Karpas-422 (cell line): ENCODE data around the gene PANK4. TPM values are rescaled to one million over a fixed set of nuclear protein-coding genes. Genes with fewer than 3 reads are reported as not detected.

Experiments used
- DNase-seq: peaks from one replicate; pipeline ENCODE4 v3.0.0-alpha.2; 2015
- H2AFZ ChIP-seq: fragments of 200-600 bp; sonication (generic); 2 replicates; pipeline ENCODE4 v1.6.1; 2014; ENCODE audit warnings: antibody characterized with exemption, low read length, mixed read lengths
- H3K27ac ChIP-seq: fragments of 200-600 bp; sonication (generic); 2 replicates; pipeline ENCODE4 v1.5.1; 2014; ENCODE audit warnings: mild to moderate bottlenecking, low read length, moderate library complexity
- H3K27me3 ChIP-seq: fragments of 200-600 bp; sonication (generic); 2 replicates; pipeline ENCODE4 v1.6.1; 2014; ENCODE audit warnings: low read length, mixed read lengths
- H3K36me3 ChIP-seq: fragments of 200-600 bp; sonication (generic); 2 replicates; pipeline ENCODE4 v1.6.1; 2014; ENCODE audit warnings: low read length, mixed read lengths; ENCODE audit not compliant: insufficient read depth
- H3K4me1 ChIP-seq: fragments of 200-600 bp; sonication (generic); 2 replicates; pipeline ENCODE4 v1.6.1; 2014; ENCODE audit warnings: mild to moderate bottlenecking, low read length, mixed read lengths
- H3K4me2 ChIP-seq: fragments of 200-600 bp; sonication (generic); 2 replicates; pipeline ENCODE4 v1.6.1; 2014; ENCODE audit warnings: low read length, low read depth, mild to moderate bottlenecking; ENCODE audit not compliant: poor library complexity, severe bottlenecking
- H3K4me3 ChIP-seq: fragments of 200-600 bp; sonication (generic); 2 replicates; pipeline ENCODE4 v1.5.1; 2014; ENCODE audit warnings: mild to moderate bottlenecking, antibody characterized with exemption, low read length, mixed read lengths
- H3K79me2 ChIP-seq: fragments of 200-600 bp; sonication (generic); 2 replicates; pipeline ENCODE4 v1.6.1; 2014; ENCODE audit warnings: mild to moderate bottlenecking, low read length, mixed read lengths
- H3K9ac ChIP-seq: fragments of 200-600 bp; sonication (generic); 2 replicates; pipeline ENCODE4 v1.6.0; 2014; ENCODE audit warnings: low read length
- H3K9me2 ChIP-seq: fragments of 200-600 bp; sonication (generic), shearing (Covaris generic); replicated peaks from 2 replicates; pipeline ENCODE4 v1.6.0; 2014; ENCODE audit warnings: mild to moderate bottlenecking, low read length, moderate library complexity; ENCODE audit not compliant: insufficient read depth
- H3K9me3 ChIP-seq: fragments of 300-700, 200-600 bp; sonication (generic); 2 replicates; pipeline ENCODE4 v1.6.1; 2014; ENCODE audit warnings: low read length, mixed read lengths
- H4K20me1 ChIP-seq: fragments of 200-600 bp; sonication (generic); 2 replicates; pipeline ENCODE4 v1.6.1; 2014; ENCODE audit warnings: mild to moderate bottlenecking, antibody characterized with exemption, low read length, low read depth; ENCODE audit not compliant: insufficient read depth
- total RNA-seq: library from RNA; depleted of rRNA; stranded (reverse); fragments of >200 nt; shearing (Covaris generic); gene quantifications from 2 replicates; pipeline ENCODE4 v1.2.3, GENCODE V29; 2014; ENCODE audit warnings: low replicate concordance

PANK4 gene
- total RNA-seq, 1 experiment from 2014 or later = 25.1 TPM

- H3K9me2 ChIP-seq = no peaks in the 10 kb centered on the region
- H3K36me3 ChIP-seq = no peaks in the 10 kb centered on the region
- H3K79me2 ChIP-seq = no peaks in the 10 kb centered on the region
- H3K4me3 ChIP-seq = no peak overlapping the region
- H3K27me3 ChIP-seq = no peaks in the 10 kb centered on the region
- no peak overlapping the region for H2AFZ ChIP-seq
- no peaks in the 10 kb centered on the region for H3K4me1 ChIP-seq
- H3K9me3 ChIP-seq = no peaks in the 10 kb centered on the region
- no peak overlapping the region for H3K4me2 ChIP-seq
- peaks cover 9% of the 10 kb centered on the region; the same call in 1 of the 2 replicates for H4K20me1 ChIP-seq
- H3K9ac ChIP-seq = no peak overlapping the region
- no peak overlapping the region for H3K27ac ChIP-seq
- no peak for DNase-seq
Measured at GRCh38 chr1:2510366-2511155, 15.8 kb downstream of the PANK4 start.

- Histone ChIP-seq H2AFZ (no peak overlapping the region), H3K9me3 (no peaks in the 10 kb centered on the region), H3K9ac (no peak overlapping the region), H3K27me3 (no peaks in the 10 kb centered on the region), H3K36me3 (no peaks in the 10 kb centered on the region), H3K4me1 (no peaks in the 10 kb centered on the region), H3K27ac (no peak overlapping the region), H4K20me1 (peaks cover 9% of the 10 kb centered on the region; the same call in 1 of the 2 replicates), H3K4me2 (no peak overlapping the region), H3K79me2 (no peaks in the 10 kb centered on the region), H3K4me3 (no peak overlapping the region), H3K9me2 (no peaks in the 10 kb centered on the region)
- no peak for DNase-seq
Measured at GRCh38 chr1:2509589-2509988, 16.8 kb downstream of the PANK4 start.

- Histone ChIP-seq H2AFZ (no peak overlapping the region), H3K27ac (no peak overlapping the region), H3K4me3 (no peak overlapping the region), H3K4me2 (no peak overlapping the region), H3K9me2 (no peaks in the 10 kb centered on the region), H3K9ac (no peak overlapping the region), H3K79me2 (no peaks in the 10 kb centered on the region), H3K9me3 (no peaks in the 10 kb centered on the region), H3K36me3 (no peaks in the 10 kb centered on the region), H3K4me1 (no peaks in the 10 kb centered on the region), H4K20me1 (peaks cover 9% of the 10 kb centered on the region; the same call in 1 of the 2 replicates), H3K27me3 (no peaks in the 10 kb centered on the region)
- no peak for DNase-seq
Measured at GRCh38 chr1:2508751-2509150, 17.6 kb downstream of the PANK4 start.

- Histone ChIP-seq H3K9me3 (no peaks in the 10 kb centered on the region), H3K27me3 (no peaks in the 10 kb centered on the region), H3K9me2 (no peaks in the 10 kb centered on the region), H3K79me2 (no peaks in the 10 kb centered on the region), H3K4me2 (no peak overlapping the region), H4K20me1 (peaks cover 9% of the 10 kb centered on the region; the same call in 1 of the 2 replicates), H3K4me3 (no peak overlapping the region), H3K36me3 (no peaks in the 10 kb centered on the region), H3K27ac (no peak overlapping the region), H3K9ac (no peak overlapping the region), H3K4me1 (no peaks in the 10 kb centered on the region), H2AFZ (no peak overlapping the region)
- DNase-seq = no peak
Measured at GRCh38 chr1:2508180-2508579, 18.2 kb downstream of the PANK4 start.

GRCh38 chr1:2507744-2508155 lies 18.6 kb downstream of the PANK4 start:
- H3K79me2 ChIP-seq = no peaks in the 10 kb centered on the region
- no peak overlapping the region for H3K4me3 ChIP-seq
- H3K9me2 ChIP-seq = no peaks in the 10 kb centered on the region
- no peak overlapping the region for H3K9ac ChIP-seq
- no peaks in the 10 kb centered on the region for H3K36me3 ChIP-seq
- H3K9me3 ChIP-seq = no peaks in the 10 kb centered on the region
- no peak for DNase-seq
- no peak overlapping the region for H3K27ac ChIP-seq
- H3K27me3 ChIP-seq = no peaks in the 10 kb centered on the region
- no peaks in the 10 kb centered on the region for H3K4me1 ChIP-seq
- no peak overlapping the region for H3K4me2 ChIP-seq
- H2AFZ ChIP-seq = no peak overlapping the region
- peaks cover 9% of the 10 kb centered on the region; the same call in 1 of the 2 replicates for H4K20me1 ChIP-seq

- H4K20me1 ChIP-seq = peaks cover 9% of the 10 kb centered on the region; the same call in 1 of the 2 replicates
- no peak for DNase-seq
- no peaks in the 10 kb centered on the region for H3K27me3 ChIP-seq
- no peak overlapping the region for H3K4me2 ChIP-seq
- H3K9me3 ChIP-seq = no peaks in the 10 kb centered on the region
- H3K79me2 ChIP-seq = no peaks in the 10 kb centered on the region
- no peak overlapping the region for H3K4me3 ChIP-seq
- no peaks in the 10 kb centered on the region for H3K36me3 ChIP-seq
- no peak overlapping the region for H2AFZ ChIP-seq
- no peak overlapping the region for H3K9ac ChIP-seq
- H3K27ac ChIP-seq = no peak overlapping the region
- H3K4me1 ChIP-seq = no peaks in the 10 kb centered on the region
- no peaks in the 10 kb centered on the region for H3K9me2 ChIP-seq
Measured at GRCh38 chr1:2506901-2507565, 19.4 kb downstream of the PANK4 start.

GRCh38 chr1:2506007-2506860 lies 20.2 kb downstream of the PANK4 start:
- H3K27me3 ChIP-seq = no peaks in the 10 kb centered on the region

More at GRCh38 chr1:2506007-2506860, 20.2 kb downstream of the PANK4 start:
- no peak overlapping the region for H3K9ac ChIP-seq
- H3K4me1 ChIP-seq = no peaks in the 10 kb centered on the region
- H3K9me3 ChIP-seq = no peaks in the 10 kb centered on the region
- H3K27ac ChIP-seq = no peak overlapping the region
- no peak for DNase-seq
- H2AFZ ChIP-seq = no peak overlapping the region
- H3K36me3 ChIP-seq = no peaks in the 10 kb centered on the region
- no peaks in the 10 kb centered on the region for H3K9me2 ChIP-seq
- peaks cover 9% of the 10 kb centered on the region; the same call in 1 of the 2 replicates for H4K20me1 ChIP-seq
- no peak overlapping the region for H3K4me3 ChIP-seq
- no peaks in the 10 kb centered on the region for H3K79me2 ChIP-seq
- no peak overlapping the region for H3K4me2 ChIP-seq
